ENCODE measurements around the gene AFAP1.
"Not testable (repeated sequence)": the region's sequence is repeated elsewhere in the genome, so short reads cannot be mapped to it uniquely, and the experiment has no call there.

The AFAP1 gene

DNA sequence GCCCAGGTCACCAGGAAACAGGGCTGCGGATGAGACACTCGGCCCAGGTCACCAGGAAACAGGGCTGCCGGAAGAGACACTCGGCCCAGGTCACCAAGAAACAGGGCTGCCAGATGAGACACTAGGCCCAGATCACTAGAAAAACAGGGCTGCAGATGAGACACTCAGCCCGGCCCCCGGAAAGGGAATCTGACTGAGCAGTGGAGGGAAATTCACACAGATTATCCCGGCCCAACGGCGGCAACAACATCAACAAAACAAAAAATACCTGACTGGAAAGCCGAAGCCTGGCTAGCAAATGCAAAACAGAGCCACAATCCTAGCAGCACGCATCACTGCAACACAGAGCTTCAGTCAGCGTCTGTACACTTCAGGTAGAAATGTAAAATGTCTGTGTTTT lies 20.7 kb downstream of the AFAP1 start:
- no peak for DNase-seq (ENCODE audit: low read depth in 1 of 2, low spot score in 1 of 2)

DNA sequence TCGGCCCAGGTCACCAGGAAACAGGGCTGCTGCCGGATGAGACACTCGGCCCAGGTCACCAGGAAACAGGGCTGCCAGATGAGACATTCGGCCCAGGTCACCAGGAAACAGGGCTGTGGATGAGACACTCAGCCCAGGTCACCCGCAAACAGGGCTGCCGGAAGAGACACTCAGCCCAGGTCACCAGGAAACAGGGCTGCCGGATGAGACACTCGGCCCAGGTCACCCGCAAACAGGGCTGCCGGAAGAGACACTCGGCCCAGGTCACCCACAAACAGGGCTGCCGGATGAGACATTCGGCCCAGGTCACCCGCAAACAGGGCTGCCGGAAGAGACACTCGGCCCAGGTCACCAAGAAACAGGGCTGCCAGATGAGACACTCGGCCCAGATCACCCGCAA lies 21.5 kb downstream of the AFAP1 start:
- not testable (repeated sequence) for DNase-seq (ENCODE audit: low read depth in 1 of 2, low spot score in 1 of 2)

DNA sequence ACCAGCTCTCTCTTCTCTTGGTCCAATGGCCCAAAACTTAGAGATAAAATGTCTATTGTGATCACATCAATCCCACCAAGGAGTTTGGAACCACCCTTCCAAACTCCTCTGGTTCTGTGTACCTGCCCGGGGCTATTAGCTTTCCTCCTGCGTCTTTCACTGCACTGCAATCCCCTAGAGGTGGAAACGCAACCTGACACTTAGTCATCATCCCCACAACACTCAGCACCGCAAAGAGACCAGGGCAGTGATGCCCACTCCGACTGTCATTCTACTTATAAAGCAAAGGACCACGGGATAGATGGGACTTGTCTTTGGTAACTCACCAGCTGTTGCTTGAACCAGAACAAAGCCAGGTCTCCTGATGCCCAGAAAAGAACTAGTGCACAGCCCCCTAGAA lies 22.0 kb downstream of the AFAP1 start:
- no peak for DNase-seq (ENCODE audit: low read depth in 1 of 2, low spot score in 1 of 2)

DNA sequence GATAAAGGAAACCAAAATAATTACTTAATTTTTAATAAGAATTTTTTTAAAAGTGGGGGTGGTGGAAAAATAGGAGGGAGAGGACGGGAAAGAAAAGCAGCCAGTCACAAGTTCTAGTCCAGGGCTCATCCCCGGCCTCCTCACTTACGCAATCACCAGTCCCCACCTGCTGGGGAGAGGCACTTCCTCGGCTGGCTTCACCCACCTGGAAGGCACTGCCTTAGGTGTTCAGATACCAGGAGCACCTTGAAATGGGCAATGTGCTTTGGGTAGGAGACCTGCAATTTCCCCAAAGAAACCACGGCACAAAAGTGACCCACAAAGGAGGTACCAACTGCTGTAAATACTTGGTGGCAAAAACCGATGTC lies 23.8 kb downstream of the AFAP1 start:
- DNase-seq (ENCODE audit: low read depth in 1 of 2, low spot score in 1 of 2) = no peak

DNA sequence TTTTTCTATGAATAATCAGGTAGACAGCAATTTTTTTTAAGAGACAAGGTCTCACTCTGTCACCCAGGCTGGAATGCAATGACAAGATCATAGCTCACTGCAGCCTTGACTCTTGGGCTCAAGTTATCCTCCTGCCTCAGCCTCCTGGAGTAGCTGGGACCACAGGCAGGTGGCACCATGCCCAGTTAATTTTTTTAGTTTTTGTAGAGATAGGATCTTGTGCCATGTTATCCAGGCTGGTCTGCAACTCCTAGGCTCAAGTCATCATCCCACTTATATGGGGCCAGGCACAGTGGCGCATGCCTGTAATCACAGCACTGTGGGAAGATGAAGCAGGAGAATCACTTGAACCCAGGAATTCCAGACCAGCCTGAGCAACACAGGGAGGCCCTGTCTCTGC lies 26.8 kb downstream of the AFAP1 start:
- DNase-seq (ENCODE audit: low read depth in 1 of 2, low spot score in 1 of 2) = no peak

DNA sequence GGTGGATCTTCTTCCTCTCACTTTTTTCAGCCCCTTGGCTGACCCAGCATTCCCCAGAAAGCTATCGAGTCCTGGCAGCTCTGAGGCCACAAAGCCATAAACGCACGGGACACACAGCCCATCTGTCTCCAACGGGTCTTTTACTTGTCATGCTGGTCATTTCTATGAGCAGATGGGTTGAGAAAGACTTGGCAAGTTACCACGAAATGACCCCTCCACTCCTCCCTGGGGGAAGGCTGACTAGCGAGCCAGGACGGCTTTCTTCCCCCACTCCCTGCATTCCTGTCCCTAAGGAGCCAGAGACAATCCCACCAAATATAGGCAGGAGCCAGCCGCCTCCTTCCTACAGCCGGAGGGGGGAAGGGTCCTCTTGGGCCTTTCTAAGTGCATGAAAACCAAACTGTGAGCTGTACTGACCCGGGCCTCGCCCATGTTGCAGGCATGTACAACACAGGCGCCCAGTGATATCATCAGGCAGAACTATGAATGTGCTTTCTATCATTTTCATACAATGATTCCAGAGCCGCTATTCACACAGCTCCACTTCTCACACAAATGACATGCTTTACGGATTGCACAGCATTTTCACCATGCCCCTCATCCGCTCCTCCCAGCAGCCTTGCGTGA lies 28.6 kb downstream of the AFAP1 start:
- DNase-seq (ENCODE audit: low read depth in 1 of 2, low spot score in 1 of 2) = no peak

DNA sequence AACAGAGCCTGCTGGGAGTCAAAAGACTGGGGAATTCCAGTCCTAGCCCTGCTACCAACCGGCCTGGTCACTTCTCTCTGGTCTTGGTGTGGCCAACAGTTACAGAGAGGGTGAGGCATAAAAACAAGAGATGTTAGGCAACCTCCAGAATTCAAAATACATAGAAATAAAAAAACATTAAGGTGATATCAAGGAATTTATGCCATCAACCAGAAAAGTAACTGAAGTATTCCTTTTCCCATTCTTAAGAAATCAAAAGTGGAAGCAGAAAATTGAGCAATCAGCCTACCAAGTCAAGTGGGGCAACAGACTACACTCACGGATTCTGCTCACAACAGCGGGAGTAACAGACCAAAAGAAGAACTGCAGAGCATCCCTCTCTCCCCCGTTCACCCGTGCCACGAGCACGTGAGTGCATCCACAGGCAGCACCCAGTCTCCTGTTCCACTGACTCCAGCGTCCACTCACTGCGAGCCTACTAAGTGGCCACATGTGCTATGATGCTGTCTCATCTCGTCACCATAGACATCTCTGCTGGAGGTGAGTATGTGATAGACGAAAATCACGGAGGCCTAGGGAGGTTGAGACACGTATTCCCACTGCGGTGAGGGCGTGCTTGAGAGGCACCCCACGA lies 29.3 kb downstream of the AFAP1 start:
- DNase-seq (ENCODE audit: low read depth in 1 of 2, low spot score in 1 of 2) = no peak

DNA sequence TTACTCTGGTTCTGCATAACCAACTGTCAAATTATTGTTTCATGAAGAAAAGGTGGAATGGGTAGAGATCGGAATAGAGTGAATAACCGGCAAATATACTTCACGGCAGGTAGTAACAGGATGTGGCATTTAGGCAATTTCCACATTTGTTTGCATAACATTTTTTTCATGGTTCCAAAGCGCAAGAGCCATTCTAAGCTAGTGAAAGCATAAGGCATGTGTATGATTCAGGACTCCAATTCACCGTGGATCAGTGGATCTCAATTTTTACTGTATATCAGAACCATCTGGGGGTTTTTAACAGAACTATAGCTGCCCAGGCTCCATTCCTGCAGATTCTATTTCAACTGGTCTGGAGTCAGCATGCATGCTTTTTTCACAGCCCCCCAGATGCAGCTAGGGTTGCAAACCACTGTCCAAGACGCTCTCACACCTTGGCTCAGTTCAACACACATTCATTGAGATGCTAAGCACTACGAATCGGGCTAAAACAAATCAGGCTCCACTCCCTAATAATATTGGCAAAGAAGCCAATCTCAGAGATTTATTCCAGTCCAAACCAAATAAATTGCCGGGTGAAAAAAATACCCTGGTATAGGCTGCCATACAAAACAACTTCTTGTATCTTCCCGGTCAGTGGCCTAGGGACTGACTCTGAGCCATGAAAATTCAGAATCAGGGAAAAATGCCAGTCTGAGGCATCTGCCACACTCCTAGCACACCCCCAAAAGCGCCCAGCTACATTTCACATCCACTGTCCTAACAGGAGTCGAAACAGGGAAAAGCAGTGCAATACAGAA lies 30.0 kb downstream of the AFAP1 start:
- no peak for DNase-seq (ENCODE audit: low read depth in 1 of 2, low spot score in 1 of 2)

DNA sequence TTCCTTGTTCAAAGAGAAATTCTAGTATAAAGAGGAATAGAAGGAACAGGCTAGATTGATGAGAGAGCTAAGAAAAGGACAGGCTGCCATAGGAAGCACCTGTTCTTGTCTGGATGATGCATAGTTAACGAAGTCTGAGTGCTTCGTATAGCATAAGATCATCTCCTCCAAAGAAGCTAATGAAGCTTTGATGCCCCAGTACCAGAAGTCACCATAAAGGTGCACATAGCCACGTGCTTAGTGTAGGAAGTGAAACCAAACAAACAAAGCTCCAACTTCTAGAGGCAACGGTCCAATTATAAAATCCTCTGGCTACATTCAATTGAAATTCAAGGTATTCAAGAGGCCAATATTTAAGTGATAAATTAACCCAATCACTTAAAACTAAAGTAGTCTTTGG lies 31.0 kb downstream of the AFAP1 start:
- no peak for DNase-seq (ENCODE audit: low read depth in 1 of 2, low spot score in 1 of 2)

DNA sequence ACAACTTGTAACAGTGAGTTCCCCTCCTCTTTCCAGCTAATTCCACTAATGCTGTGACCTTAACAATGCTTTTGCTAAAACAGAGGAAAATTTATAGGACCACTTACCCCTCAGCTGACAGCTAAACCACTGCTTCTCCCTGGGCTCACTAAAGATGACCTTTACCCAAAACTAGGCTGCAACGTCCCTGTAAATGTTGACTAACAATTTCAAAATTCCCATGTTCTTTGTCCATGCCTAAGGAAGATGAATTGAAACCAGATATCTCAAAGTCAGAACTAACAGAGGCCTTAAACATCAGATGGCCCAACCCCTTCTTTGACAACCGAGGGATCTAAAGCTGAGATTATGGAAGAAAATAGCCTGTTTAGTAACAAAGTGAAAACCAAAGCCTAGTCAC lies 32.5 kb downstream of the AFAP1 start:
- DNase-seq (ENCODE audit: low read depth in 1 of 2, low spot score in 1 of 2) = no peak

DNA sequence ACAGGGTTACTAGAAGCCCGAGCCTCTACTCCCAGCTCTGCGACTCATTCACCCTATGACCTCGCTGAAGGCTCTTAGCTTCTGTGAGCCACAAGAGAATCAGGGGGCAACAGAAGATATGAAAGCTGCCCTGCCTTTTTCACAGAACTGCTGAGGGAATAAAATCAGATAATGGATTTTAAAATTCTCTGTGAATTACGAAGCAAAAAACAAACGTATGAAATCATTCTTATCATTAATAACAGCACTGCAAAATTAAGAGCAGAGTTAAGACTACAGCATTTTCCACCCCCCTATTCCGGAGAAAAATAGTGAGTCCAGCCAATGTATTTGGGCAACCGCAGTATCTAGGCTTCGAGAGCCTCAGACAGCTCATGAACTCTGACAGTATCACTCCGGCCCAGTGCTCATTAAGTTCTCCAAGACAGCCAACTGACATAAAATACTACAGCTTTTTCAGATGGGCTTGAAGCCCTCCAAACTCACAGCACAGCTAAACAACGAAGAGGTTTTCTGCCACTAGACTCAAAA lies 33.4 kb downstream of the AFAP1 start:
- no peak for DNase-seq (ENCODE audit: low read depth in 1 of 2, low spot score in 1 of 2)

DNA sequence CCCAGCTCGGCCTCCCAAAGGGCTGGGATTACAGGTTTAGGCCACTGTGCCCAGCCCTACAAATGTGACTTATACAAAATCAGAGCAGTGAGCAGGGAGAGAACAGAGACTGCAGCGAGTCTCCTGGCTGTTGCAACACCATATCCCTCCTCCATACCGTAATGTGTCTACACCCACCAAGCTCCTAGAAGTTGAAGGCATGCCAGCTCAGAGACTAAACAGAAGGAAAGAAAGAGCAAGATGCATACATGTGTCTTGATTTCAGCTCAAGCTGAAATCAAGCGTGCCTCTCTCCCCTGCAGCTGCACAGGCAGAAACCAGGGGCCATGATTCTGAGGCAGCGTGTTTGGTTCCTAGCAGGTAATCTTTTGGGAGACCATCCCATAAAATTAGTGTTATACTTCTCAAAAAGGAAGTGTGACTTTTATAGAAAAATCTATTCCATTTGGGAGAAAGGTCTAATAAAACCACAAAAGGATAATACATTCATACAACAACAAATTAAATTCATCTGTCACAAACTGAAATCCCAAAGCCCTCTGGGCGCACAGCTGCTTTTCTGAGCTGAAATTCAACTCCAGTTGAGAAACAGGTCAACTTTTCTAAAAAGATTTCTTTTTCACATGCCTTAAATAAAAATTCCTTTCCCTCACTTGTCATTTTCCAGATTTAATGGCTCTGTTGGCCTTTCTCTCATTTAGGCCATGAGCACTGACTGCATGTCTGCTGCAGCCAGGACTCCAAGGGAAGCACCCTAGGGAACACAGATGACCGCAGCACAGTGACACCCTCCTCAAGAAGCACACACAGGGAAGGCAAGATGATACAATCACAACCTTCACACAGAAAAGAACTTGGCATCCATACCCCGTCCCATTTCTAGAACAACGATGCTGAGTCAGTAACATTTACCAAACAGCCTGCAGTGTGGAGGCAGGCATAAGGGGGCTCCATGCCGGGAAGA lies 34.4 kb downstream of the AFAP1 start:
- DNase-seq (ENCODE audit: low read depth in 1 of 2, low spot score in 1 of 2) = no peak

DNA sequence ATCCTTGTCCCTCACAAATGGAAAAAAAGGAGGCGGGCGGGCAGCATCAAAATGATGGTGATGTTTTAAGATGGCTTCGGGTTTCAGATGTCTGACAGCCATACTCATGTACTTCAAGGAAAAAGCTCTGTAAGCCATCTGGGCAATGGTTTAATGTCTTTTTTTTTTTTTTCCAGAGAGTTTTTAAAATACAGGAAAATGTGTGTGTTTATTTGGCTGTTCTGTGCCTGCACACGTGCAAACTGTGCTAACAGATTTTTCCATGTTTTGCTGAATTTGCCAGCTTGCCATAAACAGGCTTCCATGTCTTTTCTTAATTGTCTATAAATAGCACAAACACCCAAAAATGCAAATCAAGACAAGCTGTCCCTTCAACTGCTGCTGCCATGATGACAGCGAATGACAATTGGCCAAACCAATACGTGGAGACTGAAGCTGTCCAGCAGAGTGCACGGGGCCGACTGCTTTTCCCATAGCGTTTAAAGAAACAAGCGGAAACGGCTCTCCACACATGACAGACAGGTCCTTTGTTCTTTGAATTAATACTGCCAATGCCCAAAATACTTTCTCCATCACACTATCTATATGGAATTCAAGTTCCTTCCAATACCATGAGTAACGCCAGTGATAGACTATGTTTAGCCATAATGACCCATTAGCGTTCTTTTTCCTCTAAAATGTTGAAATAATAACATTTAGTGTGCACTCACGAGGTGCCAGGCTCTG lies 35.7 kb downstream of the AFAP1 start:
- no peak for DNase-seq (ENCODE audit: low read depth in 1 of 2, low spot score in 1 of 2)

DNA sequence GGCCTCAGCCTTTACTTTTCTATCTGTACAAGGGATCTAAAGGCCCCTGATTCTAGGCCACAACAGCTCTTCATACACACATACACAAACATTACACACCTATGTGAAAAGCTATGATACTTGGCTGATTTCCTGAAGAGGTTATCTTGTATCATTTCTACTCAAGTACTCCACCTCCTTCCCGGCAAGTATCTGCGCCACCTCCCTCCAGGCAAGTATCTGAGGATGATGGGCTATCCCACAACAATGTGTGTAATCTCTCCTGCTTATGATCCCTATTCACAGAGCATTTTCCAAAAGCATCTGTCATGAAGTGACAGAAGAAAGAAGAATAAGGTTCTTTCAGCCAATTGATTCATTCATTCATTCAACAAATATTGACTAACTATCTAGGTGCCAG lies 36.8 kb downstream of the AFAP1 start:
- no peak for DNase-seq (ENCODE audit: low read depth in 1 of 2, low spot score in 1 of 2)

DNA sequence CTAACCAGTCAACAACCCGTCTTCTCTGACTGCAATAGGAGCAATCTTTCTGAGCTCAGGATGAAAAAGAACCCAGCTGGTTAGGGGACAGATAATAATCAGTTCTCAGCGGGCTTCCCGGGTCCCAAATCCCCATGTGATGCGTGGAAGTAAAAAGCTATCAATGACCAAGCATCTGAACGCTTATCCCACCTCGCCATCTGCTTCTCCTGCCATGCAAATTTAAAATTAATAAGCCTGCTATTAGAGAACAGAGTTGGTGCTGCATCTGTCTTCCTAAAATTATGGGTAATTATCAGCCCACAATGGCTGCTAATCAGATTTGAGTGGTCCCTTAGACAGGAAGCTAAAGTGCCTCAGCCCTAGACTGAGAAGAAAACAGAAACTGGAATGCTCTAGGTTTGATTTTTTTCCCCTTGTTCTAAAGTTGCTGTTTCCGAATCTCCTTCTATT lies 37.5 kb downstream of the AFAP1 start:
- no peak for DNase-seq (ENCODE audit: low read depth in 1 of 2, low spot score in 1 of 2)

DNA sequence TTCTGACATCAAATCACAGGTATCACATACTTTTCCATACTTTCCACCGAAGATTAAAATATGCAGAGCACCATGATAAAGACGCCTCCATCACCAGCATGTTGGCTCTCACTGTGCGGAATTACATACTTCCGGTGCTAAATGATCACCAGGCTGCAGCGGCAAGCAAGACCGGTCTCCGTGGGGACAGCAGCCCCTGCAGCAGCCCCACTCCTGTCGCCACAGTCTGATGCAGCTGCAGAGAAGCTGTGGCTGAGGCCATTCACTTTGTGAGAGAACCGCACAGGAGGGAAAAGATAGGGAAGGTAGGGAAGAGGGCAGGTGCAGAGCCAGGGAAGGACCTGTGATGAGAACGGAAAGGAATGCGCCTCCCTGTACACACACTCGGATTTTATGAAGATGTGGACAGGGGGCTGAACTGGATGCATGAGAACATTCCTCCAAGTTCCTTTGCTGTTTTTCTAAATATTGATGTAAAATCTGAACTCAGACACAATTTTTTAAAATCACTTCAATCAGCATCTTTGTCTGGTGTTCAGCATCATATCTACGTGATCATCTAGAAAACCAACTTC lies 38.3 kb downstream of the AFAP1 start:
- no peak for DNase-seq (ENCODE audit: low read depth in 1 of 2, low spot score in 1 of 2)

DNA sequence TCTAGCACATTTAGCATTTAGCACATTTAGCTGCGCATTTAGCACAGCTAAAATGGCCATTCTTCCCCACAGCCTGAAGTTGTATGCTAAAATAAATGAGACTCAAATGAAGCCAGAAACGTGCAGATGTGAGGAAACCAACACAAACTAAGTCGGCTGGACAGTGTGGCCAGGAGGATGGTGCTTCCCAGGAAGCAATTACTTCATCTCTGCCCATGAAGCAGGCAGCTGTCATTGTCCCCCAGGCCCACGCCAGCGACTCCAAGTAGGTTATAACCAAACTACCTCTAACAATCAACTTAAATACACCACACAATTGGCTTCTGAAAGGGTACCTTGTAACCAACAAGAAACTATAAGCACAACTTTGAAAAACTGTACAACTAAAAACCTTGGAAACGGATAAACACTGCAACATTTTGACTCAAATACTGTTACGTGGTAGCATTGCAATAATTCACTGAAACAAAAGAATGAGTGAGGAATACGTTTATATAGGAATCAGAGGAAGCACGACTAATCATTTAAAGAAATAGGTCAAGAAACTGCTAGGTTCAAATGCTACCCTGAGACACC lies 39.2 kb downstream of the AFAP1 start:
- DNase-seq (ENCODE audit: low read depth in 1 of 2, low spot score in 1 of 2) = no peak

DNA sequence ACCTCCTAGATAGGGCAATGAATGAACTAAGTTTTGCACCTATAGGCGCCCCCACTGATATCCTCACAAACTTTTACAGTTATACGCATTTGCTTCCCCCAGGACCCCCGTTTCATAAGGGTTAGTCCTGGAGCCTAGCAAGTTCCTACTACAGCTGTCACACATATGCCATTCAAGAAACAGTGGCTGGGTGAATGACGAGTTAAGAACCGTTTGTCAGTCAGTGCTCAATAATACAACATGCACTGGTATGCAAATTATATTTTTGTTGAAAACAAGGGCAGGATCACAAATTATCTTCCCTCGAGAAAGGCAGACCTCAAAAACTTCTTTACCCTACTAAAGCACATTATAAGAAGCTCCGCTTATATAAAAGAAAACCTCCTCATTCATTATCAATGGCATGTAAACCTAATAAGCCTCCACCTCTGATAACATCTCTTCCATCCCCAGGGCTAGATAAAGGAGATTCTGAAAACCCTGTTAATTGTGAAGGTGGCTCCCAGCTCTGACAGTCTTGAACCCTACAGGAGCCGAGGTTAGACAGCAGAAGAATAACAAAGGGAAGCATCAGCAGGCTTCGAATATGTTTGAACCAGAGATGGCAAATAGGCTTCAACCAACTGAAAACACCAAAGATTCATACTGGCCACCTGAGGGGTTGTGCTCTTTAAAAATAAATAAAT lies 40.3 kb downstream of the AFAP1 start:
- DNase-seq (ENCODE audit: low read depth in 1 of 2, low spot score in 1 of 2) = no peak

DNA sequence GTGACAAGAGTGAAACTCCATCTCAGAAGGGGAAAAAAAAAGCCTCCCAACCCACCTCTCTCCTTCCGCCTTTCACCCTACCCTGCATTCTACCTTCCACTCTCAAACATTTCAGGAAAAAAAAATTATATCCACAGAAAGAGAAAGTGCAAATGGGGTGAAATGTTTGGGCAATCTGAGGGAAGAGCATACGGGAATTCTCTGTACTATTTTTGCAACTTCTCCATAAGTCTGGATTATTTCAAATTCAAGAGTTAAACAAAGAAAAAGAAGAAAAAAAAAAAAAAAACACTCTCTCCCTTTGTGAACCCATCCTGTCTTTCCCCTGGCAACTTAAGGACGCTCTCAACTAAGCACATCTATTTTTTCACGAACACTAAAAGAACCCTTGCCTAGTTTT lies 41.3 kb downstream of the AFAP1 start:
- no peak for DNase-seq (ENCODE audit: low read depth in 1 of 2, low spot score in 1 of 2)

Measured in activated T-helper 1 cell treated with anti-CD3 and anti-CD28 coated beads, Interleukin-2, amount 50 U/mL, for 16 hours (primary cell).